ENCODE results near the gene NOL6. TPM values are rescaled to one million over a fixed set of nuclear protein-coding genes. Genes with fewer than 3 reads are reported as not detected.

NOL6 gene
- total RNA-seq, 1 experiment from 2014 or later, result 75.1 TPM

- intact Hi-C loops (cut with micrococcal nuclease; ENCODE audit: unreplicated experiment), result no loop called here
Observed at GRCh38 chr9:33440204-33440603, 33.5 kb downstream of the NOL6 start.

DNA sequence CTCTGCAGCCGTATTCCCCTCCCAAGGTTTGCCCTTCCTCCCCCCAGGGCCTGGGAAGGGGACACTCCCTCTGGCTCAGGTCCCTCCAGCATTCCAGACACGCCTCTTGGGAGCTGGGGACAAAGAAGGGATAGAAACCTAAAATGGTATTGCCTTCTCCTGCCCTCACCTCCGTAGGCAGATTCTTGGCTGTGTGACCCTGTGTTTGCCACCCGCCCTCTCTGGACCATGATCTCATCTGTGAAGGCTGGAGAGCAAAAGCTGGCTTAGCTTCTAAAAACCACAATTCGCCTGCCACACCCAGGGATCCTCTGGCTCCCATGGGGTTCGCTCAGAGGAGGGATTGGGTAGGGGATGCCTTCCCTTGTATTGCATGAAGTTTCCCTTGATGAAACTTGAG lies 34.0 kb downstream of the NOL6 start:
- Histone ChIP-seq H3K9me3 (ENCODE audit: control insufficient read depth, insufficient read depth, low read depth, low read length) (no peaks in the 10 kb centered on the region), H3K4me3 (ENCODE audit: low read depth in 2 of 2, low read length in 2 of 2) (no peak overlapping the region), H3K36me3 (ENCODE audit: control insufficient read depth, insufficient read depth, low read length) (no peaks in the 10 kb centered on the region), H3K27me3 (ENCODE audit: control insufficient read depth, insufficient read depth, low read length) (no peaks in the 10 kb centered on the region), H3K4me1 (ENCODE audit: control insufficient read depth, insufficient read depth, low read length) (0 out of 2 replicates have a peak, but pooled peaks cover 3% of the 10 kb centered on the region), H3K27ac (ENCODE audit: low read length) (no peak overlapping the region)
- CTCF ChIA-PET, result no interaction called here
- BruUV-seq (replicated peaks), result no TSS peak
- intact Hi-C loops (cut with micrococcal nuclease; ENCODE audit: unreplicated experiment) (no loop called here), in situ Hi-C loops (cut with HindIII; ENCODE audit: low pct_unique_long_range_greater_than_20kb, low sequenced_read_pairs) (no loop called here)
- no peak for ATAC-seq
- POLR2A ChIA-PET, result interaction anchor here (0.6 kb wide), 1 partner anchor 44 kb away, joined by 5 read pairs; no protein-coding TSS in a partner anchor
- no peak for DNase-seq (ENCODE audit: low read depth, low spot score)
- TF ChIP-seq, protein P1, sequence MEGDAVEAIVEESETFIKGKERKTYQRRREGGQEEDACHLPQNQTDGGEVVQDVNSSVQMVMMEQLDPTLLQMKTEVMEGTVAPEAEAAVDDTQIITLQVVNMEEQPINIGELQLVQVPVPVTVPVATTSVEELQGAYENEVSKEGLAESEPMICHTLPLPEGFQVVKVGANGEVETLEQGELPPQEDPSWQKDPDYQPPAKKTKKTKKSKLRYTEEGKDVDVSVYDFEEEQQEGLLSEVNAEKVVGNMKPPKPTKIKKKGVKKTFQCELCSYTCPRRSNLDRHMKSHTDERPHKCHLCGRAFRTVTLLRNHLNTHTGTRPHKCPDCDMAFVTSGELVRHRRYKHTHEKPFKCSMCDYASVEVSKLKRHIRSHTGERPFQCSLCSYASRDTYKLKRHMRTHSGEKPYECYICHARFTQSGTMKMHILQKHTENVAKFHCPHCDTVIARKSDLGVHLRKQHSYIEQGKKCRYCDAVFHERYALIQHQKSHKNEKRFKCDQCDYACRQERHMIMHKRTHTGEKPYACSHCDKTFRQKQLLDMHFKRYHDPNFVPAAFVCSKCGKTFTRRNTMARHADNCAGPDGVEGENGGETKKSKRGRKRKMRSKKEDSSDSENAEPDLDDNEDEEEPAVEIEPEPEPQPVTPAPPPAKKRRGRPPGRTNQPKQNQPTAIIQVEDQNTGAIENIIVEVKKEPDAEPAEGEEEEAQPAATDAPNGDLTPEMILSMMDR (IDR thresholded peaks at IDR 0.05), result no peak
- no peak for TF ChIP-seq SIN3A (IDR thresholded peaks at IDR 0.05; ENCODE audit: borderline replicate concordance, insufficient read depth, low read depth, low read length)
- TF ChIP-seq TCF7L2 (IDR thresholded peaks at IDR 0.05; ENCODE audit: low read depth, low read length), result no peak
- TF ChIP-seq, protein P2, sequence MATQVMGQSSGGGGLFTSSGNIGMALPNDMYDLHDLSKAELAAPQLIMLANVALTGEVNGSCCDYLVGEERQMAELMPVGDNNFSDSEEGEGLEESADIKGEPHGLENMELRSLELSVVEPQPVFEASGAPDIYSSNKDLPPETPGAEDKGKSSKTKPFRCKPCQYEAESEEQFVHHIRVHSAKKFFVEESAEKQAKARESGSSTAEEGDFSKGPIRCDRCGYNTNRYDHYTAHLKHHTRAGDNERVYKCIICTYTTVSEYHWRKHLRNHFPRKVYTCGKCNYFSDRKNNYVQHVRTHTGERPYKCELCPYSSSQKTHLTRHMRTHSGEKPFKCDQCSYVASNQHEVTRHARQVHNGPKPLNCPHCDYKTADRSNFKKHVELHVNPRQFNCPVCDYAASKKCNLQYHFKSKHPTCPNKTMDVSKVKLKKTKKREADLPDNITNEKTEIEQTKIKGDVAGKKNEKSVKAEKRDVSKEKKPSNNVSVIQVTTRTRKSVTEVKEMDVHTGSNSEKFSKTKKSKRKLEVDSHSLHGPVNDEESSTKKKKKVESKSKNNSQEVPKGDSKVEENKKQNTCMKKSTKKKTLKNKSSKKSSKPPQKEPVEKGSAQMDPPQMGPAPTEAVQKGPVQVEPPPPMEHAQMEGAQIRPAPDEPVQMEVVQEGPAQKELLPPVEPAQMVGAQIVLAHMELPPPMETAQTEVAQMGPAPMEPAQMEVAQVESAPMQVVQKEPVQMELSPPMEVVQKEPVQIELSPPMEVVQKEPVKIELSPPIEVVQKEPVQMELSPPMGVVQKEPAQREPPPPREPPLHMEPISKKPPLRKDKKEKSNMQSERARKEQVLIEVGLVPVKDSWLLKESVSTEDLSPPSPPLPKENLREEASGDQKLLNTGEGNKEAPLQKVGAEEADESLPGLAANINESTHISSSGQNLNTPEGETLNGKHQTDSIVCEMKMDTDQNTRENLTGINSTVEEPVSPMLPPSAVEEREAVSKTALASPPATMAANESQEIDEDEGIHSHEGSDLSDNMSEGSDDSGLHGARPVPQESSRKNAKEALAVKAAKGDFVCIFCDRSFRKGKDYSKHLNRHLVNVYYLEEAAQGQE (IDR thresholded peaks at IDR 0.05; ENCODE audit: insufficient read depth in 1 of 2, low read depth in 2 of 2, low read length in 1 of 2), result no peak
- TF ChIP-seq POLR2AphosphoS5 (IDR thresholded peaks at IDR 0.05; ENCODE audit: low read depth, low read length), result no peak

More at GRCh38 chr9:33440204-33440603, 33.5 kb downstream of the NOL6 start:
- Histone ChIP-seq H3K36me3 (ENCODE audit: control insufficient read depth, insufficient read depth, low read length) (no peaks in the 10 kb centered on the region), H3K27me3 (ENCODE audit: control insufficient read depth, insufficient read depth, low read length) (no peaks in the 10 kb centered on the region), H3K4me1 (ENCODE audit: control insufficient read depth, insufficient read depth, low read length) (0 out of 2 replicates have a peak, but pooled peaks cover 3% of the 10 kb centered on the region), H3K4me3 (ENCODE audit: low read depth in 2 of 2, low read length in 2 of 2) (no peak overlapping the region), H3K27ac (ENCODE audit: low read length) (no peak overlapping the region), H3K9me3 (ENCODE audit: control insufficient read depth, insufficient read depth, low read depth, low read length) (no peaks in the 10 kb centered on the region)
- ChIA-PET POLR2A (no interaction called here), CTCF (no interaction called here)
- TF ChIP-seq, protein P1 (IDR thresholded peaks at IDR 0.05), result no peak
- TF ChIP-seq, protein P2 (IDR thresholded peaks at IDR 0.05; ENCODE audit: insufficient read depth in 1 of 2, low read depth in 2 of 2, low read length in 1 of 2), result no peak
- TF ChIP-seq SIN3A (IDR thresholded peaks at IDR 0.05; ENCODE audit: borderline replicate concordance, insufficient read depth, low read depth, low read length), result no peak
- no peak for TF ChIP-seq POLR2AphosphoS5 (IDR thresholded peaks at IDR 0.05; ENCODE audit: low read depth, low read length)
- TF ChIP-seq TCF7L2 (IDR thresholded peaks at IDR 0.05; ENCODE audit: low read depth, low read length), result no peak
- ATAC-seq (no peak), DNase-seq (ENCODE audit: low read depth, low spot score) (no peak)
- BruUV-seq (replicated peaks), result no TSS peak
- in situ Hi-C loops (cut with HindIII; ENCODE audit: low pct_unique_long_range_greater_than_20kb, low sequenced_read_pairs), result no loop called here

Measured in Panc1 (cell line).